Measurements from ENCODE around the gene TMEM62.
A peak's percentile ranks its signal among the peaks of the same experiment; 100 is the strongest.

The TMEM62 gene

DNA sequence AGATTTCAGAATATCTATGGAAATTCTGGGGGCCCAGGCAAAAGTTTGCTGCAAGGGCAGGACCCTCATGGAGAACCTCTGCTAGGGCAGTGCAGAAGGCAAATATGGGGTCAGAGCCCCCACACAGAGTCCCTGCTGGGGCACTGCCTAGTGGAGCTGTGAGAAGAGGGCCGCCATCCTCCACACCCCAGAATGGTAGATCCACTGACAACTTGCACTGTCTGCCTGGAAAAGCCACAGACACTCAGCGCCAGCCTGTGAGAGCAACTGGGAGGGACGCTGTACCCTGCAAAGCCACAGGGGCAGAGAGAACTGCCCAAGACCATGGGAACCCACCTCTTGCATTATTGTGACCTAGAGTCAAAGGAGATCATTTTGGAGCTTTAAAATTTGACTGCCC is 65.6 kb downstream of the TMEM62 start:
- TF ChIP-seq CTCF (IDR thresholded peaks at IDR 0.05; ENCODE audit: insufficient read depth, low read depth, low read length, missing control alignments), result no peak

GRCh38 chr15:43199945-43200488 is 66.6 kb downstream of the TMEM62 start:
- no peak for DNase-seq (ENCODE audit: low read depth)
- H3K4me3 ChIP-seq (ENCODE audit: low read length), result no peak overlapping the region
- no peak for TF ChIP-seq CTCF (IDR thresholded peaks at IDR 0.05; ENCODE audit: insufficient read depth, low read depth, low read length, missing control alignments)

More for the DNA sequence above, 65.6 kb downstream of the TMEM62 start:
- no peak for DNase-seq (ENCODE audit: low read depth)
- H3K4me3 ChIP-seq (ENCODE audit: low read length), result no peak overlapping the region

- peak; percentile 60 for DNase-seq (ENCODE audit: low read depth)
- no peak overlapping the region for H3K4me3 ChIP-seq (ENCODE audit: low read length)
- peak; percentile 74 for TF ChIP-seq CTCF (IDR thresholded peaks at IDR 0.05; ENCODE audit: insufficient read depth, low read depth, low read length, missing control alignments)
Measured at GRCh38 chr15:43204016-43204901, 70.9 kb downstream of the TMEM62 start.

- TF ChIP-seq CTCF (IDR thresholded peaks at IDR 0.05; ENCODE audit: insufficient read depth, low read depth, low read length, missing control alignments), result no peak
- no peak overlapping the region for H3K4me3 ChIP-seq (ENCODE audit: low read length)
- DNase-seq (ENCODE audit: low read depth), result no peak
Measured at GRCh38 chr15:43206054-43206453, 72.7 kb downstream of the TMEM62 start.

GRCh38 chr15:43207024-43207423 is 73.6 kb downstream of the TMEM62 start:
- no peak for DNase-seq (ENCODE audit: low read depth)
- no peak for TF ChIP-seq CTCF (IDR thresholded peaks at IDR 0.05; ENCODE audit: insufficient read depth, low read depth, low read length, missing control alignments)
- H3K4me3 ChIP-seq (ENCODE audit: low read length), result no peak overlapping the region

DNA sequence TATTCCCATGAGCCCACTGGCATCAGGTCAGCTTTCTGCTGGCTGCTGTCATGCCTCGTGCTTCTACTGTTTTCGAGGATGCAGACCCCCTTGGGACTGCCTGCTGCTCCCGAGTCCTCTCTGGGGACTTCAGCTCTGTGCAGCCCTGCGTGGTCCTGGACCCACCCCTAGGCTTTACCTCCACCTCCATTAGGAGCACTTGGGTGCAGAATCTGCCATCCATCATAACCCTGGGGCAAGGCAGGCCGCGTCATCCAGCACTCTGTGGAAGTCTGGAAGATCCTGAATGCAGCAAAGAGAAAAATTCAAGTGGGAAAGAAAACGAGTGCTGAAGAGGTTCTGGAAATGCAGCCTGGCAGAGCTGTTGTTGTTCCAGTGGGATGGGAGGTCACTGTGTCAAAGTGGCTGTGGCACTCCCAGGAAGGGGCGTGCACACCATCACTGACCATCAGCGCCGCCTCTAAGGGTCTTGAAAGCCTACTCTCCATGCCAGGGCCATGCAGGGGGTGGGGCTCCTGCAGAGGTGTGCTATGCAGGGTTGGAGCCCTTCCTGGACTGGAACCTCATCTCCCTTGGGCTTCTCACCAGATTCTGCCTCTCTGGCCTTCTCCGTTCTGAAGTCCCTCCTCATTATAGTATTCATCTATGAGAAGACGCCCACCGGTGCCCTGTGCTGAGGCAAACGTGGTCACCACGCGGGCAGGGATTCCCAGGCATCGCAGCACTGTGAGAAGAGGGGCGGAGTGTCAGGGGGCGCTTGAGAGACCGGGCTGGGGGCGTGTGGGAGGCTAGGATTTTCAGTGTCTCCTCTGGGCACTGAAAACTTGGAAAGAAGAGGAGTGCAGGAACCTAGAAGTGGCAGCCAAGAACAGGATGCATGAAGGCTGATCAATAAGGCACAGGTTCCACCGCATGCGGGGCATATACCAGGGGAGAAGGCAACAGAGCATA is 74.9 kb downstream of the TMEM62 start:
- no peak for DNase-seq (ENCODE audit: low read depth)
- TF ChIP-seq CTCF (IDR thresholded peaks at IDR 0.05; ENCODE audit: insufficient read depth, low read depth, low read length, missing control alignments), result no peak
- no peak overlapping the region for H3K4me3 ChIP-seq (ENCODE audit: low read length)

Measured in epithelial cell of esophagus (primary cell).